UCSD-AML1 (cell line): Measurements from ENCODE around the gene ST8SIA5.
"Not testable (repeated sequence)": the region's sequence is repeated elsewhere in the genome, so short reads cannot be mapped to it uniquely, and the experiment has no call there.

Source experiments
- DNase-seq: peaks from one replicate; lab custom pipeline; 2025; ENCODE audit not compliant: unreplicated experiment; lab: John Stamatoyannopoulos, UW

ST8SIA5 gene

GRCh38 chr18:46756559-46757201 lies at the start of gene ST8SIA5:
Gene ST8SIA5, minus strand, starts transcription at chr18:46757053. Its CDS starts 545 bp downstream, at chr18:46756508.
- no peak for DNase-seq

DNA sequence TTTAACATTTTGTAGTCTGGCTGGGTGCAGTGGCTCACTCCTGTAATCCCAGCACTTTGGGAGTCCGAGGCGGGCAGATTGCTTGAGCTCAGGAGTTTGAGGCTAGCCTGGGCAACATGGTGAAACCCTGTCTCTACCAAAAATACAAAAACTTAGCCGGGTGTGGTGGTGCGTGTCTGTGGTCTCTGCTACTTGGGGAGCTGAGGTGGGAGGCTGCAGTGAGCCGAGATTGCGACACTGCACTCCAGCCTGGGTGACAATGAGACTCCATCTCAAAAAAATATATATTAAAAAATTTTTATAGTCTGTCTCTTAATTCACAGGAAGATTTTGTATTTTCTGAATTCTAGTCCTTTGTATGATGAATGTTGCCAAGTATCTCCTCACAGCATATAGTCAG lies 39.1 kb upstream of the ST8SIA5 start:
- DNase-seq: not testable (repeated sequence)

DNA sequence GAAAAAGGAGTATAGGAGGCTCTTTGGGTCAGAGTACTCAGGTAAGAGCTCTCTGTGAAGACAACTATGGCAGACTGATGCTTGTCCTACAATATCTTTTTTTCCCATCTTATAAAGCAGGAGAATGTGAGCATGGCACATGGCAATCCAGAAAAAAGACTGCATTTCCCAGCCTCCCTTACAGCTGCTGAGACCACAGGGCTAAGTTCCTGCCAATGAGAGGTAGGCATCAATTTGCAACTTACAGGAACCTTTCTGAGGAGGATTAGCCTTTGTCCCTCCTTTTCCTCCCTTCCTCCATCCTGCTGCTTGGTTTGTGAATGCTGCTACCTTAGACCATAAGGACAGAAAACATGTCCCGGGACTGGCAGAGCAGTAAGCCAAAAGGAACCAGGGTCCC lies 37.8 kb upstream of the ST8SIA5 start:
- no peak for DNase-seq

- no peak for DNase-seq
Measured at GRCh38 chr18:46793565-46793964, 36.7 kb upstream of the ST8SIA5 start.

DNA sequence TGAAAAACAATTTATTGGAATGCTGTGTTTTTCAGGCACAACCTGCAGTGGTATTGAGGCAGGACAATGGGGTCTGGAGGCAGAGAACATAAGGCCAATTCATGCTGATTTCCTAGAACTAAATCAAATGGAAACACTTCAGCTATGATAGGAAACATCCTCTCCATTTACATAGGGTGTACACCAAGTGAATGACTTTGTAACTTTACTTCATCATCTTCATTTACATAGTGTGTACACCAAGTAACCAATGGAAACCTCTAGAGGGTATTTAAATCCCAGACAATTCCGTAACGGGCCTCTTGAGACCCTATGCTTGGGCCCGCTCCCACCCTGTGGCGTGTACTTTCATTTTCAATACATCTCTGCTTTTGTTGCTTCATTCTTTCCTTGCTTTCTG lies 32.2 kb upstream of the ST8SIA5 start:
- DNase-seq: no peak

DNA sequence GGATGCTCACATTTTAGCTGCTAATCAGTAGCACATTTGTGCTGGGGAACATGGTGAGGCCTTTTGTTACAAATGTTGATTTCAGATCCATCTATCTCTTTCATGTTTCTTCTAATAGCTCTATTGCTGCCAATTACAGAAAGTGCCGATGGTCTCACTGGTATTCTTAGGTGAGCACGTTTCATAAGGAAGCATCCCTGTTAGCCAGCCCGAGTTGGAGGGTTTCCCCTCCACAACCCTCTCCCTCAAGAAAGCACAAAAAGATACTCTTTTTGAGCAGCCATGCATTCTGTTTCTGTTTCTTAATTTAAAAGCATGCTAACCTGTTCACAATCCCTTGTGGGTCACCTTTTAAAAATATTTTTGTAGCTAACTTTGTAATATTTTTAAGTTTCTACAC lies 30.8 kb upstream of the ST8SIA5 start:
- DNase-seq: no peak

- DNase-seq: peak; percentile 36
Measured at GRCh38 chr18:46772357-46772756, 15.5 kb upstream of the ST8SIA5 start.

GRCh38 chr18:46771141-46771540 lies 14.3 kb upstream of the ST8SIA5 start:
- DNase-seq: no peak

DNA sequence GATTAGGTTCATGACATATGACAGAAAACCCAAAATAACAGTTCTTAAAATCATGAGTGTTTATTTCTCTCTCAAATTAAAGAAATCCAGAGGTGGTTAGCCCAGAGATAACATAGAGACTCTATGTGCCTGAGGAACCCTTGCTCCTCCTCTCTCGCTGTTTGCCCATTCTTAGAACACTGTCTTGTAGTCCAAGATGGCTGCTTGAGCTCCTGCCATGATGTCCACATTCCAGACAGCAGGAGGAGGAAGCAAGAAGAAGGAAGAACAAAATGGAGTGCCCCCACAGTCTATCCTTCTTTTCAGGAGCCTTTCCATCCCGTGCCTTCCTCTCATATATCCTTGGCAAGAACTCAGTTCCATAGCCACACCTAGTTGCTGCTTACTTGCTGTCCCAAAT lies 13.9 kb upstream of the ST8SIA5 start:
- no peak for DNase-seq

DNA sequence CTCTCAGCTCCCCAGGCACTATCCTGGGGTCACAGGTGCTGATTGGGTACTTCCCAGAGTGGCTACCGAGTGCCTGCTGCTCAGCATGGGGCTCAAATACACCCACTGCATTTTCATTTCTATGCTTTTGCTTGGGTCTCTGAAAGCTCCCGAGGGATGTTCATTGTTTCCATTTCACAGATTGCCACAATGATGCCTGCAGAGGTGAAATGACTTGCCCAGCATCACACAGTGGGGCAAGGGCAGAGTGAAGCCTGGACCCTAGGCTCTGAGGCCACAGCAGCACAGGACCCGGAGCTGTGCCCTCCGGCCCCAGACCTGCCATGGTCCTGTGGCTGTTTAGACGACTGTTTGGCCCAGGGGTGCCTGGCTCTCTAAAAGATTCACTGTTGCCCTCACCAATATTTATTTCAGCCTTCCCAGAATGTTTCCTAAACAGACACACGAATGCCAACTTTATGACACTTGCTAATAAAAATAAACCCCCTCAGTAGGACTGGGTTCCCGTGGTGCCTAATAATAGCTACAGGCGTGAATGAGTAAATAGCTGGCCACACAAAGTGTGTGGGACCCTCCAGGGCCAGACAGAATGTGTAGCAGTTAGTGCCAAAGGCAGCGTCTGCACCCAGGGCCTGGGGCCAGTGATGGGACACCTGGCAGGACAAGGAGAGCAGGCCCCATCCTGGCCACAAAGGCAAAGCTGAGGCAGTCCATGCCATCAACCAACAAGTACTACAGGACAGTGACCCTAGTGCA lies 11.5 kb upstream of the ST8SIA5 start:
- no peak for DNase-seq

DNA sequence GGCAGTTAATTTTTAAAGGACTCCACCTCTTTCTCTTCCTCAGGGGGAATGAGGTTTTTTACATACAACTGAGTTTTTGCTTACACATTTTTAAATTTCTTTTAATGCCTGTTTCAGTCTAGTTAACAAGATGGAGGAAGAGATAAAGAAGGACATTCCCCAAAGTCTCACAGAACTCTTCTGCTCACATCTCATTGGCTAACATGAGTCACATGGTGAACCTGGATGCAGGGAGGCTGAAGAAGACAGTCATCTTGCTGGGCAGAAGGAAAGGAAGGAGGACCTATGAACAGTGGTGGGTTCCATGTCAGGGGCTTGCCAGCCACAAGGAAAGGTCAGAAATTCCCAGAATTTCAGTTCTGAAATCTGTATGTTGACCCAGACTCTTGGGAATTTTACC lies 10.4 kb upstream of the ST8SIA5 start:
- no peak for DNase-seq

GRCh38 chr18:46764586-46764985 lies 7.7 kb upstream of the ST8SIA5 start:
- no peak for DNase-seq

- no peak for DNase-seq
Measured at GRCh38 chr18:46761059-46761769, 4.4 kb upstream of the ST8SIA5 start.

DNA sequence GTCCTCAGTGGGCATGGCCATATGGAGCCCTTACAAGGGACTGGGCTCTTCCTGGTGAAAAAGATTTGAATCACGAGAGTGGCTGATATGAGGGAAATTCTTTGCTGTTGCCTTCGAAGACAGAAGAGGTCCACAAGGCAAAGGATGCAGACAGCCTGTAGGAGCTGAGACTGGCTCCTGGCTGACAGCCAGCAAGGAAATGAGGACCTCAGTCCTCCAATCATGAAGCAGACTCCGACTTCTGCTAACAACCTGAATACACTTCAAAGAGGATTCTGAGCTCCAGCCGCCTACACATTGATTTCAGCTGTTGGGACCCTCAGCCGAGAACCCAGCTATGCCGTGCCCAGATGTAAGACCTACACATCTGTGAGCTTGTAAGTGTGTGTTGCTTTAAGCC lies 3.0 kb upstream of the ST8SIA5 start:
- no peak for DNase-seq

- DNase-seq: no peak
Measured at GRCh38 chr18:46756025-46756558, 761 bp downstream of the ST8SIA5 start.

GRCh38 chr18:46755315-46756024 lies 1.4 kb downstream of the ST8SIA5 start:
- DNase-seq: peak; percentile 27

DNA sequence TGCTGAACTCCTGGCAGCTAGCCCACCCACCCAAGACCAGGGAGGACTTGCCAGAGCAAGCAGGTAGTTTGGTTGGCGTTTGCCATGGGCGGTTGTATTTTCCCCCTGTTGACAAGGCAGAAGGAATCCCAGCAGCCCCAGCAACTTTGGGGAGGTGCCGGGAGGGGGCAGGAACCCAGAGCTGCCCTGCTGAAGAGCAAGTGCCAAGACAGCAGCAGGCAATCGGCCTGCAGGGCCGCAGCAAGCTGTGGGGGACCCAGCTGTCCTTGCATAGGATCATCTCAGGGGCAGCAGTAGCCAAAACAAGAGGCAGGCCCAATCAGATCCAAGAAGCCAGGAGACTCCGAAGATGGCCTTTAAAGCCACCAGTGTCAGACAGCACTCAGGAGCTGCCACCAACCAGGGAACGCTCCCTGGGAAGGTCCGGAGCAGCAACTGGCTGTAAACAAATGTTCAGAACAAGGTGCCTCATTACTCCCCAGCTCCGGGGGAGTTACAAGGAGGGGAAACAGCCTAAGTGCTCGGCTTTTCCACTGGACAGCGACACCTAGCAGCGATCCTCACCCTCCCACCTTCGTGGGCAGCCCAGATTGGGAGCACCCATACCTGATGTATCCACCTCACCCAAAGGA lies 2.1 kb downstream of the ST8SIA5 start:
- DNase-seq: no peak

DNA sequence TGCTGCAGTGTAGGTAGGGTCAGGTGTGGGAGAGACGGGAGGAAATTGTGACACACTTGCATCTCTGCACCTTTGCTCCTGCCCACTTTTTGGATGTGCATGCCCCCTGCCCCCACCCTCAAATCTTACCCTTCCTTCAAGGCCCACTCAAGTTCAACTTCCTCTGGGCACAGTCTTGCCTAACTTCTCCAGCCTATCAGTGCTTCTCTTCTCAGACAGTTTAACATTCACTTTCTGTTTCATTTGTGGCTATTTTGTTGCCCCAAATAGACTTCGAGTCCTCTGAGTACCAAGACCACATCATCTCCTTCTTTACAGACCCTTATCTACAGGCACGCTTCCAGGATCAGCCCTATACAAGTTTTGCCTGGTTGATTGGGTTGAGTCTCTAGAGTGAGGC lies 2.7 kb downstream of the ST8SIA5 start:
- no peak for DNase-seq

- DNase-seq: no peak
Measured at GRCh38 chr18:46751882-46752281, 5.0 kb downstream of the ST8SIA5 start.

- DNase-seq: no peak
Measured at GRCh38 chr18:46750626-46751025, 6.2 kb downstream of the ST8SIA5 start.

DNA sequence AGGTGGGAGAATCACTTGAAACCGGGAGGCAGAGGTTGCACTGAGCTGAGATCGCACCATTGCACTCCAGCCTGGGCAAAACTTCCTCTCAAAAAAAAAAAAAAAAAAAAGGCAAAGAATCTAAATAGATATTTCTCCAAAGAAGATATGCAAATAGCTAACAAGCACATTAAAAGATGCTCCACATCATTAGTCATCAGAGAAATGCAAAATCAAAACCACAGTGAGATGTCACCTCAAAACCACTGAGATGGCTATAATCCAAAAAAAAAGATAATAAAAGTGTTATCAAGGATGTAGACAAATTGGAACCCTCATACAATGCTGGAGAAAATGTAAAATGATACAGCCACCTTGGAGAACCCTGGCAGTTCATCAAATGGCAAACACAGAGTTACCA lies 8.4 kb downstream of the ST8SIA5 start:
- no peak for DNase-seq
